Stimulated activated CD8-positive, alpha-beta memory T cell treated with anti-CD3 and anti-CD28 coated beads, Interleukin-12 subunit alpha, Interleukin-12 subunit beta, amount 100 ng/mL, for 1 hour (primary cell): ENCODE measurements around the gene ATXN1.

Experiments
- DNase-seq: peaks from one replicate; pipeline ENCODE4 v3.0.0-alpha.2; 2020; ENCODE audit warnings: low read depth

ATXN1 gene

DNA sequence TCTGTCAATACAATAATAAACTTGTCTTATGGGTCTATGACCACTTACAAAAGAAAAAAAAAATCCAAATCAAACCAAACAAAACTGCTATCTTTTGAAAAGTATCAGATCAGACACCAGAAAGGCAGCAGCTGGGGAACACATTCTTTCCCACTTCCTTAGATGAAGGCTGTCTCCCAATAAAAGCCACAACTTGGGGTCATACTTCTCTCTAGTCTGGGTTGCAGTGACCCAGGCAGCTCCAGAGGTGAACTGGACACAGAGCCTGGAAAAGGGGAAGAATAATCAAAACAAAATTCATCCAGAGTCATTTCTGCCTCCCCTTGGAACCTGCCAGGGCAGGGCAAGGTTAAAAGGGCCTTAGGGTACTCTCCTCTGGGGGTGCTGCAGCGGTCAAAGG, 19.1 kb downstream of the ATXN1 start:
- DNase-seq, result no peak

GRCh38 chr6:16741112-16742016, 19.9 kb downstream of the ATXN1 start:
- DNase-seq, result no peak

GRCh38 chr6:16740097-16740496, 21.2 kb downstream of the ATXN1 start:
- DNase-seq, result no peak

GRCh38 chr6:16739329-16739801, 21.9 kb downstream of the ATXN1 start:
- DNase-seq, result no peak

DNA sequence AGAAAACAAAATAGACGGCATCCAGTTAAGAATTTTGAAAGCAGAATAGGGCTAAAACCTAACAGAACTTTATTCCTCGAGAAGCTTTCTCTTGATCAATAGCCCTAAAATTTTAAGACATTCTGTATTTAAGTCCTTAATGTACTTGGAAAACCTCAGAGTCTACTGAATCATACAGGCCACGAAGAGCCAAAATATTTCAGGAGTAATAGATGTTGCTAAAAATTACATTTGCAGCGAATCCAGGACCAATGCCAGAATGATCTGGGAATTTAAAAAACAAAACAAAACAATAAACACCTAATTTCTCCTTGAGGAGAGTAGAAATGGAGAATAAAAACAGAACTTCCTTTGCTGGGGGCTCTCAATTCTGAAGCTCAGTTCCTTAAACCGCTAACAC, 23.3 kb downstream of the ATXN1 start:
- no peak for DNase-seq

GRCh38 chr6:16736856-16737775, 24.1 kb downstream of the ATXN1 start:
- DNase-seq, result no peak

GRCh38 chr6:16735014-16735413, 26.2 kb downstream of the ATXN1 start:
- DNase-seq, result no peak

DNA sequence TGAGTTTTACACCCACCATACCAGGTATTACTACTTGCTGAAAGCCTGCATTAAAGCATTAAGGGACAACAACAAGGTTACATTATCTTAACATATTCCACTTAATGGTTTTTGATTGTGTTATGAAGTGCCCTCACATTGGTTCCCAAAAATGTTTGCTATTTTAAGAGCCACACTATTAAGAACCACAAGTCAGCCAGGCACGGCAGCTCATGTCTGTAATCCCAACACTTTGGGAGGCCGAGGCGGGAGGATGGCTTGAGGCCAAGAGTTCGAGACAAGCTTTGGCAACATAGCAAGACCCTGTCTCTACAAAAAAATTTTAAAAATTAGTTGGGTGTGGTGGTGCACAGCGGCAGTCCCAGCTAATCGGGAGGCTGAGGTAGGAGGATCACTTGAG, 28.2 kb downstream of the ATXN1 start:
- no peak for DNase-seq

GRCh38 chr6:16731478-16732051, 29.7 kb downstream of the ATXN1 start:
- DNase-seq, result no peak

GRCh38 chr6:16730738-16731477, 30.4 kb downstream of the ATXN1 start:
- no peak for DNase-seq

DNA sequence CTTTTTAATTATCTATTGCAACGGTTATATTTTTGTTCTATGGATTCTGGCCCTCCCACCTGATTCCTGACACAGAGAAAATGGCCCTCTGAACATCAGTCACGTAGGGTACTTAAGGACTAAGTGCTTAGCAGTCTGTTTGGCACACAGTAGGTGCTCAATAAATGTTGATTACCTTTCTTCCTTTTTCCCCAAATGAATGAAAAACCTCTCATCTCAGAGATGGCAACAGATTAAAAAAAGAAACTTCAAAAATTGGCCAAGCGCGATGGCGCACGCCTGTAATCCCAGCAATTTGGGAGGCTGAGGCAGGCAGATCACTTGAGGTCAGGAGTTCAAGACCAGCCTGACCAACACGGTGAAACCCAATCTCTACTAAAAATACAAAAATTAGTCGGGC, 31.5 kb downstream of the ATXN1 start:
- DNase-seq, result no peak

GRCh38 chr6:16729183-16729691, 32.0 kb downstream of the ATXN1 start:
- DNase-seq, result no peak

GRCh38 chr6:16728513-16729182, 32.6 kb downstream of the ATXN1 start:
- no peak for DNase-seq

DNA sequence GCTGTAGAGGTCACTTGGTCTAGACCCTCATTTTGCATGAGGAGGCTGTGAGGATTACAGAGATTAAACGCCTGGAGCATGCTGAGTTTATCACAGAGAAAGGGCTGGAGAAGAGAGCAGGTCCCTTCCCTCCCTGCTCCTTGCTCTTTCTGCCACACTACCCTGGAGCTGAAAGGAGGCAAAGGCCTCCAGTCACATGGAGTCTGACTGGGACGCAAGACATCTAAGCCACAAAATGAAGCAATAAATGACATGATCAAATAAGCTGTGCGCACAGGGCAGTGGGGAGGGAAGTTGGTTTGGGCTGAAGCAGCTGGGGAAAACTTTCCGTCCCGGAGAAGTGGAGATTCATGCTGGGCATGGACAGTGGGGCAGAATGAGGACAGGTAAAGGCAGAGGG, 33.3 kb downstream of the ATXN1 start:
- DNase-seq, result no peak

DNA sequence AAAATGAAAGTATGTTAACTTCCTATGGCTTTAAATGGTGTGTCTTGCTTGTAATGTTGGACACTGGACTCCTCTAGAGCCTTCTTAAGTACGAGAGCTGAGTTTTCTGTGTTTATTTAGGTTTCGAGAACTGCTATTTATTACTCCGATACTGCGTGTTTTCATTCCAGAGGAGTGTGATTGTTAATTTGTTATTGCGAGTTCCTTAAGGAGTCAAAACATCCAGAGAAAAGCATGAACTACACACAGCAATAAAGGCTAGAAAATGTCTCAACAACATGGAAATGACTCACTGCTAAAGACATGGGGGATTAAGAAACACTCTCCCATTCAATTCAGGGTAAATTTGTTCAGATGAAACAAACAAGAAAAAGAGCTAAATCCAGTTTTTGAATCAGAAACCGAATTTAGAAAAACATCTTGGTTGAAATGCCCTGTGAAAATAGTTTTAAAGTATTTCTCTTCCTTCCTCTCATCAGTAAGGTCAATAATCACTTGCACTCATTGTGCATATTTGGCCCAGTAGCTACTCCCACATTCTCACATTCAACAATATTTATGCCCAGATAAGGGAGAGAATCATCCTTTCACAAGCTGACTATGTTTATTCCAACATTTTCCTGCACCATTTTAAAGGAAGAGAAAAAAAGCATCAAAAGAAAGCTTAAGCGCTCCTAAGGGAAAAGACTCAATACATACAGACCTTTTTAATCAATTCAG, 36.0 kb downstream of the ATXN1 start:
- DNase-seq, result no peak

GRCh38 chr6:16723826-16724225, 37.4 kb downstream of the ATXN1 start:
- DNase-seq, result no peak

DNA sequence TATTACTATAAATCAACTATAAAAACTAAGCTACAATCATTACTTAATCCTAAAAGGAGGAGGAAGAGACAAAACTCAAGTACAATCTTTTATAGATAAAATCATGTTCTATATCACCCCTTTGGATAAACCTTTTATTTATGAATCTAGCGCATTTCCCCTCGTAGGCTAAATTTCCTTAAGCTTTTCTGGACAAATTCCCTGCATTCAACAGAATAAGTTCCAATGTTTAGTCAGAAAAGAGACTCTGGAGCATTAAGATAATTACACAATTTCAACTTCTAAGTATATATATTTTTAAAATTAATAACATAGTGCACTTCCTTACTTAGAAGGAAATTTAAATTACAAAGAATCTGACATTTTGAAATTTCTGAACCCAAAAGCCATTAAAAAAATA, 37.9 kb downstream of the ATXN1 start:
- no peak for DNase-seq

GRCh38 chr6:16722630-16723029, 38.6 kb downstream of the ATXN1 start:
- no peak for DNase-seq

GRCh38 chr6:16721977-16722376, 39.3 kb downstream of the ATXN1 start:
- DNase-seq, result no peak

DNA sequence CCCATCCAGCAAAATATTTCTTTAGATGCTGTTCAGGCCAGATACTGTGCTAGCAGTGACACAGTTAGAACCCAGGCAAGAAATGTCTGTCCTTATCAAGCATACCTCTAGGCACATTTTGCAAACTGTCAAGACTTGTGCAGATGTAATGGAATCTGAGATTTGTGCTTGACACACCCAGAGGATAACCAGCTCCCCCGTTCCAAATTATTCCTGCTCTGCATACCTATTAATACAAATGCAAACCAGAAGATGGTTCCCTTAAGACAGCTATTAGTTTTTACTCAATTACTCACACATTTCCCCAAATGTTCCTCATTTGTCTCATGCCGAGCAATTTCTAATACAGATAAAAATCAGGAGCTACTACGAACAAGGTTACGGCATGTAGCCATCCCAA, 40.4 kb downstream of the ATXN1 start:
- DNase-seq, result no peak
